ENCODE data around the gene SKI. TPM values are rescaled to one million over a fixed set of nuclear protein-coding genes. Genes with fewer than 3 reads are reported as not detected.

Gene SKI
- total RNA-seq, 1 donor from 2014 or later: 13.5 TPM

GRCh38 chr1:2350501-2350900 is 122.4 kb downstream of the SKI start:
- TF ChIP-seq CTCF (conservative IDR thresholded peaks at IDR 0.05; ENCODE audit: low read depth, low read length): no peak
- DNase-seq (ENCODE audit: low read depth): no peak
- no peak overlapping the region for H3K4me3 ChIP-seq (ENCODE audit: low read depth, low read length)

- no peak for TF ChIP-seq CTCF (conservative IDR thresholded peaks at IDR 0.05; ENCODE audit: low read depth, low read length)
- H3K4me3 ChIP-seq (ENCODE audit: low read depth, low read length): no peak overlapping the region
- no peak for DNase-seq (ENCODE audit: low read depth)
Observed at GRCh38 chr1:2350911-2351655, 123.0 kb downstream of the SKI start.

GRCh38 chr1:2351723-2352122 is 123.6 kb downstream of the SKI start:
- no peak overlapping the region for H3K4me3 ChIP-seq (ENCODE audit: low read depth, low read length)
- TF ChIP-seq CTCF (conservative IDR thresholded peaks at IDR 0.05; ENCODE audit: low read depth, low read length): no peak
- DNase-seq (ENCODE audit: low read depth): no peak

- H3K4me3 ChIP-seq (ENCODE audit: low read depth, low read length): no peak overlapping the region
- DNase-seq (ENCODE audit: low read depth): no peak
- no peak for TF ChIP-seq CTCF (conservative IDR thresholded peaks at IDR 0.05; ENCODE audit: low read depth, low read length)
Observed at GRCh38 chr1:2352341-2352896, 124.3 kb downstream of the SKI start.

- H3K4me3 ChIP-seq (ENCODE audit: low read depth, low read length): no peak overlapping the region
- TF ChIP-seq CTCF (conservative IDR thresholded peaks at IDR 0.05; ENCODE audit: low read depth, low read length): no peak
- no peak for DNase-seq (ENCODE audit: low read depth)
Observed at GRCh38 chr1:2352897-2353550, 124.9 kb downstream of the SKI start.

GRCh38 chr1:2353551-2354438 is 125.7 kb downstream of the SKI start:
- TF ChIP-seq CTCF (conservative IDR thresholded peaks at IDR 0.05; ENCODE audit: low read depth, low read length): no peak
- DNase-seq (ENCODE audit: low read depth): no peak
- H3K4me3 ChIP-seq (ENCODE audit: low read depth, low read length): no peak overlapping the region

Measured in epithelial cell of proximal tubule (primary cell).